ENCODE measurements around the gene ATP5MC2.
A peak's percentile ranks its signal among the peaks of the same experiment; 100 is the strongest.
"Not testable (repeated sequence)": the region's sequence is repeated elsewhere in the genome, so short reads cannot be mapped to it uniquely, and the experiment has no call there.

Gene ATP5MC2

DNA sequence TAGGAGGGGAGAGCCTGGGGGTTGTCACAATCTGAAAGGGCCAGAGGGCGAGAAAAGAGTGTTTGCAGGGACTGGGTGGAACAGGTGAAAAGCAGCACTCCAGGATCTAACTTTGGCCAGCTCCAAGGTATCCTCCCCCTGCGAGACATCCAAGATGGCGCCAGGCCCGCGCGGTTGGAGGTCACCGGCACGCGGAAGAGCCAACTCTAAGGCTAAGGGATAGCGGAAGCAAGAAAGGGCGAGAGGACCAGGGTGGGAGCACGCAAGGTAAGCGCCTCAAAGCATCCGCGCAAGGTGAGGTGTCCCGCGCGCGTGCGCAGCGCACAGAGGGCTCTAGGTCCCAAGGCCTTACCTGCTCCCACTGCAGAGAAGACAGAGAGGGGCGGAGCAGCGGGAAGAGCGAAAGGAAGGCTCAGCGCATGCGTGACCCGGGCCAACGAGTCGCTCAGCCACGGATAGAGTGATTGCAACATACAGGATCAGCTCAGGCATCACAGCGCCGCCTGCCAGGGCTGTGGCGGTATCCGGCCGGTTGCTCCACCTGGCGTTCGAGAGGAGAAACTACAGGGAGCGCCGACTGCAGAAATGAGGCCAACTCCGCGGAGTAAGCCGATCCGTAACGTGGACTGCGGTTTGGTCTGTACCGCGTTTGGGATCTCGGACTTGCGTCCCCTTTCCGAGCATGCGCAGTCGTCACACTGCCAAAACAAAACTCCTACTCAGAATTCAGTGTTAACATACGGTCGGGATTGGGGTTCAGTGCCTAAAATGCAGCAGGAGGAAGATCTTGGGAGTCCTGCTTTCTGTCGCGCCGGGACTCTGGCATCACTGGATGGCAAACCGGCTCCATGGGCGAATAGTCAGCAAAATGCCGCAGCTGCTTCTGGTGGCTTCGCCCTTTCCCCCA lies at the start of gene ATP5MC2:
Gene ATP5MC2 (minus strand): TSS at position 383 of the 907 bp plus-strand sequence. CDS start 3,469 bp downstream, outside the sequence.
- peak; percentile 96 for DNase-seq

DNA sequence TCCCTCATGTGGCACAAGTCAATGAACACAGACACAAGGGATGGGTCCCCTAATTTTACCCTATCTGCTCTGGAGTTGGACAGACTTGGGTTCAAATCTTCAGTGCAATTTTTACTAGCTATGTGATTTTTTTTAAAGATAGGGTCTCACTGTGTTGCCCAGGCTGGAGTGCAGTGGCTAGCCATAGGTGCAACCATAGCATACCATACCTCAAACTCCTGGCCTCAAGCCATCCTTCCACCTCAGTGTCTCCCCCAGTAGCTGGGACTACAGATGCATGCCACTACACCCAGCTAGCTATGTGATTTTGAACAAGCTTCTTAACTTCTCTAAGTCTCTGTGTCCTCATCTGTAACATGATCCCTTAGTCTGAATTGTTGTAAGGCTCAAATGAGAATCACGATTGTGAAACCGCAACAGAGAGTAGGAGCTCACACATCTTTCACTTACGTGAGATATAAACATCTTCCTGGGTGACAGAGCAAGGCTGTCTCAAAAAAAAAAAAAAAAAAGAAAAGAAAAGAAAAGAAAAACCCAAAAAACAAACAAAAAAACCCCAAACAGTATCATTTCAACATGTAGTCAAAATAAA lies 46.7 kb upstream of the ATP5MC2 start:
- DNase-seq = no peak

DNA sequence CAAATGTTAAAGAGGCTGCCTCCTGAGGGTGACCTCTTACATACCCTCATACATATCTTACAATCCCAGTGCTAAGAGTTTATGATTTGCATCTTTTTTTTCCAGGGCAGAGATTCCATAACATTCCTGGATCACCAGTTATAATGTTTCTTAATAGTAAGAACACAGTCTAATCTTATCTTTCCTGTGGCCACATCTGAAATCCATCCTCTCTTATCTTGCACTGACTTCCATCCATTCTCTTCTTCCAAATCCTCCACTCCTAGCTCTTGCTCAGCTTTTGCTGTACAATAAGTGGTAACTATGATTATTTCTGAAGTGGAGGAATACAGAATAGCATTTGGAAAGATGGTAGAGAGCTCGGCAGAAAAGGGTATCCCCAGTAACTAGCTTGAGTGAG lies 45.1 kb upstream of the ATP5MC2 start:
- no peak for DNase-seq

DNA sequence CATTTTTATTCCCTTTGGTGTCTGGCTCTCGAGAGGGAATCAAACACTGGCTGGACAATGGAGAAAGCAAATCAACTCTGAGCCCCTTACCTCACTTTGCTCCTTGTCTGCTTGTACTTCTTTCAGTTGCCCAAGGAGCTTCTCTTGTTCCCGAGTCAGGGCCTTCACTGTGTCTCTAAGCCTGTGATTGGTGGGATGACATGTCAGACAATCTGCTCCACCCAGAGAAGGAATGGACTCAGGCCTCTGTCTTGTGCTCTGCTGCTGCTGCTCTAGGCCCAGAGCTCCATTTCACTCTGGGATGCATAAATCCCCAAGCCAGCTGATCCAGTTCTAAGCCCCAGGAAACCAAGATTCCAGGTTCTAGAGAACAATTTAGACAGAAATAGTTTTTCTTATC lies 43.8 kb upstream of the ATP5MC2 start:
- no peak for DNase-seq

DNA sequence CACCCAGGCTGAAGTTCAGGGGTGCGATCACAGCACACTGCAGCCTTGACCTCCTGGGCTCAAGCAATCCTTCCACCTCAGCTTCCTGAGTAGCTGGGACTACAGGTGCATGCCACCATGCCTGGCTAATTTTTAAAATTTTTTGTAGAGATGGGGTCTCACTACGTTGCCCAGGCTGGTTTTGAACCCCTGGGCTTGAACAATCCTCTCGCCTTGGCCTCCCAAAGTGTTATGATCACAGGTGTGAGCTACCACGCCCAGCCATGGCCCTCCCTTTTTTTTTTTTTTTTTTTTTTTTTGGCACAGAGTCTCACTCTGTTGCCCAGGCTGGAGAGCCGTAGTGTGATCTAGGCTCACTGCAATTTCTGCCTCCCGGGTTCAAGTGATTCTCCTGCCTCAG lies 42.7 kb upstream of the ATP5MC2 start:
- DNase-seq = not testable (repeated sequence)

DNA sequence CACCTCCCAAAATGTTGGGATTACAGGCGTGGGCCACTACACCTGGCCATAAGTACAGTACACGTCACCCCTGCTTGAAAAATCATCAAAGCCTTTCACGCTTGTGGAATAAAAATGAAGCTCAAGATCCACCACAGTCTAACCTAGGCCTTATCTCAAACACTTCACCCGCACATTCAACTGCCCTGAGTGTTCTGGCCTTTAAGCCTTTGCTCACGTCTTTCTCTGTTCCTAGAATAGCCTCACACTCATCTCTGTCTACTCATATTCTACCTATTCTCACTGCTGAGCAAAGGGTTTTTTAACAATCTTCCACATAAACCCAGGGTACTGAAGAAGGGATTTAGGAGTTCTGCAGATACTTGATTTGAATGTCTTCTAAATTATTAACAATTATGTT lies 41.4 kb upstream of the ATP5MC2 start:
- DNase-seq = no peak

DNA sequence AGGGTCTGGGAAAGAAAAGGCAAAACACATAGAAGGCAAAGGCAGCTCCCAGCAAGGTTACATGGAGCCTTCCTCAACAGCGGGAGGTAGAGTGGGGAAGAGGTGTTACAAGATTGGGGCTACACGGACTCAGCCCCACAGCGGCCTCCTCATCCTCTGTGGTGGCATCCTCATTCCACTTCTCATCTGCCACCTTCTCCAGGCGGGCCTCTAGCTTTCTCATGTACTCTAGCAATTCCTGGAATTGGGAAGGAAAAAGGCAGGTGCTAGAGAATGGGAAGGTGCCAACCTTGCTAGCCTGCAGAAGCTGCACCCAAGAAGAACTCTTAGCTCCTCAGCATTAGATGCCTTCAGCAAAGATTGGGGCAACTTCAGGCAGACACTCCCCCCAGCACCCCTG lies 38.1 kb upstream of the ATP5MC2 start:
- no peak for DNase-seq

DNA sequence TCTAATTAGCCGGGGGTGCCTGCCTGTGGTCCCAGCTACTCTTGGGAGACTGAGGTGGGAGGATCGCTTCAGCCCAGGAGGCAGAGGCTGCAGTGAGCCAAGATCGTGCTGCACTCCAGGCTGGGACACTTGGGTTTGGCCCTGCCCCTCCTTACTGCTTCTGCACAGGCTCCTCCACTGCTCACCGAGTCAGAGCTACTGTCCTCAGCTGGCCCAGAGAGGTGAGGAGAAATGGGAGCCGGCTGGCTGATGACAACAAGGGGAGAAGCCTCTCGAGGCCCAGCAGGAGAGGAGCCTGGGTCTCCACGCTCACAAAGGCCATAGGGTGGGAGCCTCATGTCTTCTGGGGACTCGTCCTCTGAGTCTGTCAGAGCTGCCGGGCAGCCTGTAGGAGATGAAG lies 37.6 kb upstream of the ATP5MC2 start:
- no peak for DNase-seq

DNA sequence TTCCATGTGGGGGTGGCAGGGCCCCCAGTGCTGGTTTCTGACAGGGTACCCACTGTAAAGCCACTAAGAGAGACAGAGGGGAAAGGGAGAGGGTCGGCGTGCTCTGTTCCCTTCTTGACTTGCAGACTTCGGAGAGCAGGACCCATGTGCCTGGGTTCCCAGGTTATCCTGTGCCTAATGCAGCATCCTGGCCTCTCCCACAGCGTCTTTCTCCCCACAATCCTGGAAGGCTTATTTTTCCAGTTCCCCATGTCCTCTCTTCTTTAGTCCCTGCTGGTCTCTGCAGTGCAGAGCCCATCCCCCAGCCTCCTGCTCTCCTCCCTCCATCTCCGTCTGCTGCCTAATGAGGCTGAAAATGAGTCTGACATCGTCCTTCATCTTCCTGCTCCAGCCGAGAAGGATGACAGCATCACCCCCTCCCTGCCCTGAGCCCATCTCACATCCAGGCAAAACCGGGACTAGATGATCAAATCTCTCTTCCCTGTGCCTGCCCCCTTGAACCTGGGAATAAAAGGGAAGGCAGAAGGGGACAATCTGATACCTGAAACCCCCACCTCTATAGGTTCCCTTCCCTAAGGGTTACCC lies 36.3 kb upstream of the ATP5MC2 start:
- no peak for DNase-seq

DNA sequence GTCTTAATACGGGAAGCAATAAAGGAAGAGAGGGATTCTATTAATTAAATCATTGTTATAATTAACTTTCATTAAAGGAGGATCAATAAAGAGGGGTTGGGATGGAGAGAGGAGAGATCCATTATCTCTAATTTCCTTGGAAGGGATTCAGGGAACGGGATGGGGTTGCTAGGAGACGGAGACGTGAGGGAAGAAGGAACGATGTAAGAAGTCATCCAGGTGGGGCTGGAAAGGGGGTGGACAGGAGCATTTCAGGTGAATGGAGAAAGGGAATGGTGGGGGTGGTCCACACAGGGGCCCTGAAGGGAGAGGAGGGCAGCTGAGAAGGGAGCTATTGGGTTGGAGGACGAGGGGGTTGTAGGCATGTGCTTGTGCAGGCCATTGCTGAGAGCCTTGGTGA lies 34.2 kb upstream of the ATP5MC2 start:
- DNase-seq = no peak

DNA sequence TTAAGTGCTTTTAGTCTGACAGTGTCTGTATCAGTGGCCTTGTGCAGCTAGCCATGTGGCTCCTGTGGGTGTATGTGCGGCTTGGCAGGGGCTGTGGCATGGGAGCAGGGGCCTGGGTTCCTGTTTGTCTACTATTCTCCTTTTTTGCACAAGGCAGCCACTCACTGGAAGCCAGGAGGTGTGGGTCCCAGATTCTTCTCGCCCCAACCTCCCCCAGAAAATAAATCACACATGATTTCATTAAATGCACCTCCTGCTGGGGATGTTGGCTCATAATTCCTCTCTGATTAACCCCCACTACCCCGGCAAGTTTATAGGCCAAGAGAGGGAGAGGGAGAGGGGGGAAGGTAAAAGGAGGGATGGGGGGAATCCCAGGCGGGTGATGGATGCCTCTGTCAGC lies 33.8 kb upstream of the ATP5MC2 start:
- DNase-seq = no peak

DNA sequence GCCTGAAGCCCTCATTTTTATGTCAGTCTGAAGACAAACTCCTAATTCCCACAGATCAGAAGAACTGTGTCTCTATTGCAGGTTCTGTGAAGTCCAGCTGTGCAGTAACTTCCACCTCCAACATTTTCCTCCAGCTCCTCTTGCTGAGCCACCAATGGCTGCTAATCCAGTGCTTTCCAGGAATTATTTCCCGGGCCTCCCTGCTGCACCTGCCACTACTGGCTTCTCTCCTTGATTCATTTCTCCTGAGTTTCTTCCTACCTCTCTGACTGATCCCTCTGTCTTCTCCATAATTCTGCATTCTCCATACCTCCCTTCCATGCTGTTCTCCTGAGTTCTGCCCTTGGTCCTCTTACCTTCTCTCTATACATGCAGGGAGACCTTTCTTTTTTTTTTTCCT lies 30.2 kb upstream of the ATP5MC2 start:
- DNase-seq = no peak

DNA sequence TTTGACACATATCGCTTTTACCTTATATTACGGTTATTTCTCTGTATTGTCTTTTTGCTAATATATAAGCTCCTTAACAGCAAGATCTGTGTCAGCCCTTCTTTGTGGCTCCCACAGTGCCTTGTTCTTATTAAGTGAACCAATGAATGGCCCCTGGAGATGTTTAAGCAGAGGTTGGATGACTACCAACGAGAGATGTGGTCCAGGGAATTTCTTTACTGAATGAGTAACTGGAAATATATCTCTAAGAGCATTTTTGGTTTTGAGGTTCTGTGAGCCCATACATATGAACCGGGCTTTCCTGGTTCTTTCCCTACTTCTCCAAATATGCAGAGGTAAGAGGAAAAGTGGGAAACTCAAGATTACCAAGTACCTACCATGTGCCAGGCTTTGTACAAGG lies 27.9 kb upstream of the ATP5MC2 start:
- DNase-seq = no peak

DNA sequence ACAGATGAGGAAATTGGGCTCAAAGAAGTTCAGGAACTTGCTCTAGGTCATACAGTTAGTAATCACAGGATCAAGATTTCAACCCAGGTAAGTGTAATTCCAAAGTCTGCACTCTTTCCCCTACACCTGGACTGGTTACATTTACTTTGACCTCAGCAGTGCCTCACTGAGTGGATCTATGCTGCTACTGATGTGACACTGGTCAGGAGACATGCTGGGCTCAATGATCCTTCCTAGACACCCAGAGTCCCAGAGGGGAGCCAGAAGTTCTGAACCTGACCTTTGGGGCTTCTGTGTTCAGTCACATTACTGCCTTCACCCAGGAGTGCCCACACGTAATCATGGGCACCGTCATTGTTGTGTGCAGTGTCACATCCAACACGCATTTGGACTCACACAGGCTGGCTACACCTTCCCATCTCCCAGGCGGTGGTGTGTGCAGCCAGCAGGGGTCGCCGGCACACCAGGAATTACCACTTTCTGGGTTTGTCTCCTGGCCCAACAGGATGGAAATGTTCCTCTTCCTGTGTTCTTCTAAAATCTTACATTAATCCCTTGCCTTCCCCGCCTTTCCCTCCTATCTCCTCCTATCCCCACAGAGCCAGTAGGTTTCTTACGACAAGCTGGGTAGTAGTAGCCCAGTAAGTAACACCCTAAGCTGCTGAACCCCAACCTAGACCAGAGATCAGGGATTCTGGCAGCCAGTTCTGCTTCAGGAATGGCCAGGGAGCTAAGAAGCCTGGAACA lies 25.8 kb upstream of the ATP5MC2 start:
- peak; percentile 54 for DNase-seq

DNA sequence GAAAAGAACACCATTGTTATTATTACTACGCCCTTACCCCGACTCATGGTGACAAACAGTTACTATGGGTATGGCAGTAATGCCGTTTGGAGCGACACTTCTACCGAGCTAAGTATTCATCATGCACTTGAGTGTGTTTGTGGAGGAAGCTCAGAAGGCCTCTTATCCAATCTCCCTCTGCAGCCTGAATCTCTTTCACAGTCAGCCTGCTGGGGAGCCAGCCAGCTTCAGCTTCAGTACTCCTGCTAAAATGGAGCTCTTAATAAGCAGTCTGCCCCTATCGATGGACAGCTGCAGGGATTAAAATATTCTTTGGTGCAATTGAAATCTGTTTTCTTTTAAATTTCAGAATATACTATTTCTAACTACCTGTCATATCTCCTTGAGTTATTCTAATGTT lies 24.7 kb upstream of the ATP5MC2 start:
- no peak for DNase-seq

DNA sequence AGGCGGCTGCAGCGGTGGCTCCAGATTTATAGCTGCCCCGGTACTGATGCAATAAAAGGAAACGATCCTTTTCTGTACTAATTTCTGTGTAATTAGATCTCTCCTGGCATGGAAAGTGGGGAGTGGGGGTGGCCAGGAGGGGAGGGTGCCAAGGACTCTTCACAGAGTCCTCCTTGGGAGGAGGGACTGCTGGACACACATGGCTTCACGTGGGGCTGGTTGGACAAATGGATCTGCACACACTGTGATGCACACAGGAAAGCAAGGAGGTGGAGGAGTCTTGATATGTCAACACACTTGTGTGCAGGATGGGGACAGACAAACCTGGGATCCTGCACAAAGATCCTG lies 23.8 kb upstream of the ATP5MC2 start:
- DNase-seq = no peak

DNA sequence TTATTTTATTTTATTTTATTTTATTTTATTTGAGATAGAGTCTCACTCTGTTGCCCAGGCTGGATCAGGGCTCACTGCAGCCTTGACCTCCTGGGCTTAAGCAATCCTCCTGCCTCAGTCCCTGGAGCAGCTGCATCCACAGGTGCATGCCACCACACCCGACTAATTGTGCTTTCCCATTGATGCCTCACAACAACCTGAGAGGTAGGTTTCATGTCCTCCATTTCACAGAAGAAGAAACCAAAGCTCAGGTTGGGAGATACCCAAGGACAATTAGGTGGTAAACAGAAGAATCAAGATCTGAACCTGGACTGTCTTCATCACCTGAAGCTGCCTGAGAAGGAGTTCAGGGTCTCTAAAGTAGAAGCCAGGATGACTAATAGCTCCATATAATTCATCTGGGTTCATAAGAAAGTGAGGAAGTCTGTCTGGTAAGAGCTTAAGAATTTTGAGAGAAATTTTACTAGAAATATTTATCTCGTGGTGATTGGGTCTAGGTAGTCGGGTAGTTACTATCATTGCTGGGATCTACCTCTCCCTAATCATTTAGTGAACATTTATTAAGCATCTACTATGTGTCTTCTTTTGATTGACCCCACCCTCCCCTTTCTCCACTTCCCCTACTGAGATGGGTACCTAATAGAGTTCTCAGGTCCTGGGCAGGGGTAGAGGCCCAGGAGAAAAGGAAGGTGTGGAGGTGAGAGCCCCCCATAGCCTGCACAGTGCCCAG lies 23.2 kb upstream of the ATP5MC2 start:
- DNase-seq = no peak

DNA sequence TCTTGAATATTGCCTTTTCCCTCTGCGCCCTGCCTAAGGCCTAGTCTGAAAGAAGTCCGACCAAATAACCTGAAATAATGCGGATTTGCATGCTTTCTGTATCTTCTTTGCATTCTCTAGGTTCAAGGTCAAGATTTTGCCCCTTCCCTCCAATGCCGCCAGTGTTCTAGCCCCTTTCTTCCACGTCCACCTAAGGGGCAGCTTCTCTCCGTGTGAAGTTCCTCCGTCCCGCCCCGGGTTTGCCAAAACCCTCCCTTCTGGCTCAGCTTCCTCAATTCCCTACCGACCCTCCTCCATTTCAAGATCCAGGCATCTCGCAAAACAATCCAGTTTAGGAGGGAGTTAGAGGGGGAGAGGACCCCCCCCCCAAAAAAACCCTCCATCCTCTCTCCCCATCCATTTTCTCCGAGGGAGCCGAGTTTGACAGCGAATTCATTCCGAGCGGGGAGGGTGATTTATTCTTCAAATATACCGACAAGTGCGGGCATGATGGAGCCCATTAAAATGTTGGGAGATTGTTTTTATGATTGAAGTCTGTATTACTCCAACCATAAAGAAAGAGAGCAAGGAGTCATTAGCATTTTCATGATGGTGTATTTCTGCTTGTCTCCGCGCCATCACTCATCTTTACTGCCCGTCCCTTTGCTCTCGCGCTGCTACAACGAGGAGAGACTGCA lies 20.9 kb upstream of the ATP5MC2 start:
- no peak for DNase-seq

DNA sequence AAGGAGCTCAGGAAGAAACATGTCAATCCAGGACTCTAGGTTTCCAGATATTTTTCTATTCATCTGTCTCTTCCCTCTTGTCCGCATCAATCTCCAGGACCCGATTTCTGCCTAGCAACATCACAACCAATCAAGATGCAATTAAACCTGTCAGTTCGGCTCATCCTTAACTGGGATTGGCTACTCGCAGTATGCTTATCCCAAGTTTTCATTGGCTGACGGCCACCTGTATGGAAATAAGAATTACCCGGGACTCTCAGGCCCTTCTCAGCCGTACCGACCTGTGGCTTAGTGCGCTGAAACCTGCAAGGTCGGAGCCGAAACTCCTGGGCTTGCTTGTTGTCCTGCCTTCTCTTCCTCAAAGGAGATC lies 20.4 kb upstream of the ATP5MC2 start:
- peak; percentile 56 for DNase-seq

DNA sequence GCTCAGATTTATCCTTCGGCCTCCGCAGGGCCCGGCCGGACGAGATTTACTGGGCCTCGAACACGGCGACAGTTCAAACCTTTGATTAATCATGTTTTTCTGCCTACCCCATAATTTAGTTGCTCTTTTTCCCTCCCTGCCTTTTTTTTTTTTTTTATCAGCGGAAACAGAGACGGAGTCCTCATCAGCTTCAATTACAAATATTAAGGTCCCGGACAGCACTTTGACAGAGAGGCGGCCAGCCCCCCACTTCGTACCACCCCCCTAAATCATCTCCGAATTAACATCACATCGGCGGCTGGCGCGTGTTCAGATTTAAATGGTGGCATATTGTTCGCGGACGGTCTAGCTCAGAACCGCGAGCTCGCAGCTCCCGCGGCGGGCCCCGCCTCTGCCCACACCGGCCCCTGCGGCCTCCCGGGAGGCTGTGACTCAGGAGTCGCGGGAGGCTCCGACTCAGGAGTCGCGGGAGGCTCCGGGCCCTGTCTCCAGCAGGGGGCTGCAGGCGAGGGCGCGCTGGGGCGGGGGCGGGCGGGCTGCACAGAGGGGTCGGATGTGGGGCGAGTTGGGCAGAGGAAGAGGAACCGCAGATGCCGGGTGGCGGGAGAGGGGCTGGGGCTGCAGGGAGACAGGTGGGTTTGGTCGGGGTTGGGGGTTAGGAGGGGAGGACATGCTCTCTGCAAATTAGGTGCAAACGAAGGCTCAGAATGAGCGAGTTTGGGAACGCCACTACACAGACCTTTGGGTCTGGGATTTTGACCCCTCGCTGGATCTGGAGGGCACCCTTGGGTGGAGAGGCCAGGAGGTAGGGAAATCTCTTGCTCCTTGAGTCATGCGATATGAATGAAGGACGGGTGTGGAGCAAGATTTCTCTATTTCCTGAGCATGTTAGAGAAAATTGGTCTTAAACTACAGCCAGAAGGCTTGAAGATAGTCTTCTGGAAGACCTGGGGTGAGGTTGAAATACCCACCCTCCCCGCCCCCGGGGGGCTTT lies 19.6 kb upstream of the ATP5MC2 start:
- DNase-seq = no peak

DNA sequence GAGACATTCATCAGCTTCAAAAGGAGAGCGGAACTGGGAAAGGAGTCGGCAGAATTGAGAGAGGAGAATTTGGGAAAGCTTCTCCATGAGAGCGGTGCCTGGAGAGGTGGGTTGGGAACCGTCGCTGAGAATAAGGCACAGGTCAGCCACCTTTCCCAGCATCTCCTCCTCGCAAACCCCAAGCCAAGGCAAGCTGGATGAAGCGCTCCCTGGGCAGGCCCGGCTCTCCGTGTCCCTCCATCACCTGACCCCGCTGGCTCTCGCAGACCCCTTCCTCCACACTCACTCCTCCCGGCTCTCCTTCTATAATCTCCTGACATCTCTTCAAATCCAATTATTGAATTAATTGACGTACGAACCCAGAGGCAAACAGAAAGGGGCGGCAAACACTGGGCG lies 18.9 kb upstream of the ATP5MC2 start:
- DNase-seq = no peak

Measured in NCI-H446 treated with DMSO at 0.1 percent for 48 hours (cell line).